Endothelial cell of hepatic sinusoid (primary cell): ENCODE results near the gene NPR3.

ENCODE experiments used
- in situ Hi-C: cut with HindIII; loops from 2 replicates; pipeline ENCODE4 v1.10.0; 2017; ENCODE audit warnings: low sequenced_read_pairs

The NPR3 gene

GRCh38 chr5:32754284-32754683 is 43.2 kb downstream of the NPR3 start:
- in situ Hi-C loops, result no loop called here

GRCh38 chr5:32760091-32760509 is 49.0 kb downstream of the NPR3 start:
- in situ Hi-C loops, result no loop called here

- in situ Hi-C loops, result no loop called here
These were observed 54.1 kb downstream of the NPR3 start for GRCh38 chr5:32765266-32765665.

GRCh38 chr5:32767948-32768467 is 56.9 kb downstream of the NPR3 start:
- in situ Hi-C loops, result no loop called here

- in situ Hi-C loops, result no loop called here
These were observed 58.6 kb downstream of the NPR3 start for GRCh38 chr5:32769711-32770110.

- in situ Hi-C loops, result no loop called here
These were observed 59.3 kb downstream of the NPR3 start for GRCh38 chr5:32770444-32770843.

GRCh38 chr5:32771037-32771436 is 59.9 kb downstream of the NPR3 start:
- in situ Hi-C loops, result no loop called here

GRCh38 chr5:32773944-32774343 is 62.8 kb downstream of the NPR3 start:
- in situ Hi-C loops, result no loop called here

GRCh38 chr5:32776200-32776599 is 65.1 kb downstream of the NPR3 start:
- in situ Hi-C loops, result no loop called here

GRCh38 chr5:32777222-32777621 is 66.1 kb downstream of the NPR3 start:
- in situ Hi-C loops, result no loop called here

- in situ Hi-C loops, result no loop called here
These were observed 66.6 kb downstream of the NPR3 start for GRCh38 chr5:32777733-32778132.

- in situ Hi-C loops, result no loop called here
These were observed 67.3 kb downstream of the NPR3 start for GRCh38 chr5:32778403-32778802.

- in situ Hi-C loops, result no loop called here
These were observed 68.8 kb downstream of the NPR3 start for GRCh38 chr5:32779754-32780415.

GRCh38 chr5:32780508-32780919 is 69.4 kb downstream of the NPR3 start:
- in situ Hi-C loops, result no loop called here

GRCh38 chr5:32783661-32784060 is 72.5 kb downstream of the NPR3 start:
- in situ Hi-C loops, result no loop called here

- in situ Hi-C loops, result no loop called here
These were observed 74.6 kb downstream of the NPR3 start for GRCh38 chr5:32785611-32786254.

- in situ Hi-C loops, result no loop called here
These were observed 75.2 kb downstream of the NPR3 start for GRCh38 chr5:32786311-32786710.

- in situ Hi-C loops, result no loop called here
These were observed 79.4 kb downstream of the NPR3 start for GRCh38 chr5:32790411-32790951.

GRCh38 chr5:32791536-32792243 is 80.6 kb downstream of the NPR3 start:
- in situ Hi-C loops, result no loop called here

GRCh38 chr5:32794086-32794485 is 83.0 kb downstream of the NPR3 start:
- in situ Hi-C loops, result no loop called here

- in situ Hi-C loops, result no loop called here
These were observed 91.6 kb downstream of the NPR3 start for GRCh38 chr5:32802764-32803163.

- in situ Hi-C loops, result no loop called here
These were observed 92.5 kb downstream of the NPR3 start for GRCh38 chr5:32803656-32804055.
